Peyer's patch (tissue), 4 donors: Measurements from ENCODE around the gene HEXD. TPM values are rescaled to one million over a fixed set of nuclear protein-coding genes. Genes with fewer than 3 reads are reported as not detected.

Experiments
- DNase-seq, 3 donors: peaks; one replicate each; pipeline ENCODE4 v3.0.0-alpha.2; 2017 to 2019
- H3K27ac ChIP-seq, 4 donors: fragments of 200-600 bp; sonication (generic); one replicate each; pipeline ENCODE4 v1.5.1; 2016 to 2019
- H3K27me3 ChIP-seq, 2 donors: fragments of 200-600 bp; sonication (generic); one replicate each; pipeline ENCODE4 v1.5.1; 2019
- H3K36me3 ChIP-seq, 3 donors: fragments of 200-600 bp; sonication (generic); one replicate each; pipeline ENCODE4 v1.5.1; 2016 to 2019
- H3K4me1 ChIP-seq, 4 donors: fragments of 200-600 bp; sonication (generic); one replicate each; pipeline ENCODE4 v1.5.1; 2016 to 2019
- H3K4me3 ChIP-seq, 4 donors: fragments of 200-600 bp; sonication (generic); 1 replicate in 3 of 4; 2 replicates in 1 of 4; pipeline ENCODE4 v1.5.1; 2016 to 2019; ENCODE audit warnings: mild to moderate bottlenecking in 1 of 4
- H3K9me3 ChIP-seq, 4 donors: fragments of 200-600 bp; sonication (generic); one replicate each; pipeline ENCODE4 v1.5.1; 2016 to 2019; ENCODE audit warnings: mild to moderate bottlenecking in 1 of 4
- CTCF ChIP-seq, 6 experiments: fragments of 450-650 bp in 4 of 6; fragments of 200-600 bp in 2 of 6; sonication (generic) in 1 of 6; IDR thresholded peaks; one replicate each; pipeline ENCODE4 v1.5.1; 2017 to 2019; ENCODE audit warnings: antibody characterized with exemption in 6 of 6, mild to moderate bottlenecking in 3 of 6, moderate library complexity in 1 of 6
- POLR2A ChIP-seq, 2 donors: fragments of 450-650 bp; IDR thresholded peaks; one replicate each; pipeline ENCODE4 v1.5.1; 2017; ENCODE audit warnings: antibody characterized with exemption in 2 of 2, mild to moderate bottlenecking in 2 of 2, moderate library complexity in 2 of 2
- total RNA-seq, 4 donors: library from RNA; depleted of rRNA; stranded (reverse); fragments of >200 nt; gene quantifications; one replicate each; pipeline ENCODE4 v1.1.0, GENCODE V29; 2016

HEXD gene
- total RNA-seq, 4 donors from 2014 or later, result 42.7 to 128 (median 80.5) TPM

- no peak for DNase-seq
- H3K4me3 ChIP-seq, result no peak overlapping the region
- no peak overlapping the region for H3K27ac ChIP-seq
- TF ChIP-seq CTCF (IDR thresholded peaks at IDR 0.05) (no peak), POLR2A (IDR thresholded peaks at IDR 0.05) (no peak)
- peaks cover 0 to 13% (median 0%) of the 10 kb centered on the region in 4 donors for H3K4me1 ChIP-seq
- no peaks in the 10 kb centered on the region for H3K9me3 ChIP-seq
- H3K36me3 ChIP-seq, result no peaks in the 10 kb centered on the region
- H3K27me3 ChIP-seq, result no peaks in the 10 kb centered on the region
Measured at GRCh38 chr17:82382933-82383255, 35.3 kb upstream of the HEXD start.

DNA sequence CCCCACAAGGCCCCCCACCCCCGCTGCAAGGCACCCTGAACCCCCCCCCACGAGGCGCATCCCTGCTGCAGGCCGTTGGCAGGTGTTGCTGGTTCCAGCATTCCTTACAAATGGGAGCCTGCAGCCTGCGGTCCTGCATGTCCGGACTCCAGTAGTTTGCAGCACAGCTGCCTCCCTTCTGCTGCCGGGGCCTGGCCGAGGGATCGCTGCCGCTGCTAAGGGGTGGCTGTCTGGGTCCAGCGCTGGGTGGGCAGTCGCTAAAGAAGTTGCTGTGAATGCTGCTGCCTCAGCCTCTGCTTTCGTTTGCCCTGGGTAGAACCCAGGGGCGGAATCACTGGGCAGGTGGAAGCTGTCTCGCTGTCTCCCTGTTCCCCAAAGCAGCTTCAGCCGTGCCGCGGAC, 34.7 kb upstream of the HEXD start:
- no peak overlapping the region for H3K27ac ChIP-seq
- H3K4me1 ChIP-seq, result peaks cover 0 to 13% (median 0%) of the 10 kb centered on the region in 4 donors
- DNase-seq, result no peak
- TF ChIP-seq POLR2A (IDR thresholded peaks at IDR 0.05) (no peak), CTCF (IDR thresholded peaks at IDR 0.05) (no peak)
- H3K9me3 ChIP-seq, result no peaks in the 10 kb centered on the region
- no peaks in the 10 kb centered on the region for H3K36me3 ChIP-seq
- H3K27me3 ChIP-seq, result no peaks in the 10 kb centered on the region
- no peak overlapping the region for H3K4me3 ChIP-seq

DNA sequence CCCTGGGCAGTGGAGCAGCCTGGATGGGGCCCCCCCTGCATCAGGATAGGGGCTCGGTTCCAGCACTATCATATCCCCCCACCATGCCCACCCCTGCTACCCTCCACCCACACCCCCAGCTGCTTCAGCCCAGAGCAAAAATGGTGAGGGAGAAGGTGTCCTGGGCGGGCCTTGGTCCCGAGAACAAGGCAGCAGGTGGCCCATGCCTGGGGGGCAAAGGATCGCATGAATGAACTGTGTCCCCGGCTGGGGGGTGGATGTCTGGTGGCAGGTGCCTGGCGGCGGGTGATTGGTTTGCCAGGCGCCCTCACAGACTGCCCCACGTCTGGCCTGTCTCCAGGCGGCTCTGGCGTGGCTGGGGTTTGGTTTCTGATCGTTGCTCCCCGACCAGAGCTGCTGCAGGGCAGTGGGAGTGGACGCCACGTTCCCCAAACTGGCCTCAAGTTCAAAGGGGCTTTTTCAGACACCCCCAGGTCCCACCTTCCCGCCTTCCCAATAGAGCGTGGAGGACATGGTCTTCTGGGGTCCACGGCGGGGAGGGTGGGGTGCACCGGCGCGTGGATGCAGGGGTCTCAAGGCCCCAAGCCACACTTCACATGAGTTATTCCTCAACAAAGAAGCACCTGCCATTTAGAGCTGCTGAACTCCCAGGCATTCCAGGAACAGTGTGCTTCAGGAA, 34.0 kb upstream of the HEXD start:
- H3K27me3 ChIP-seq, result no peaks in the 10 kb centered on the region
- H3K4me3 ChIP-seq, result no peak overlapping the region
- TF ChIP-seq CTCF (IDR thresholded peaks at IDR 0.05), result no peak
- no peak for TF ChIP-seq POLR2A (IDR thresholded peaks at IDR 0.05)
- no peaks in the 10 kb centered on the region for H3K36me3 ChIP-seq
- H3K4me1 ChIP-seq, result peaks cover 0 to 13% (median 0%) of the 10 kb centered on the region in 4 donors
- no peak for DNase-seq
- H3K9me3 ChIP-seq, result no peaks in the 10 kb centered on the region
- no peak overlapping the region for H3K27ac ChIP-seq

DNA sequence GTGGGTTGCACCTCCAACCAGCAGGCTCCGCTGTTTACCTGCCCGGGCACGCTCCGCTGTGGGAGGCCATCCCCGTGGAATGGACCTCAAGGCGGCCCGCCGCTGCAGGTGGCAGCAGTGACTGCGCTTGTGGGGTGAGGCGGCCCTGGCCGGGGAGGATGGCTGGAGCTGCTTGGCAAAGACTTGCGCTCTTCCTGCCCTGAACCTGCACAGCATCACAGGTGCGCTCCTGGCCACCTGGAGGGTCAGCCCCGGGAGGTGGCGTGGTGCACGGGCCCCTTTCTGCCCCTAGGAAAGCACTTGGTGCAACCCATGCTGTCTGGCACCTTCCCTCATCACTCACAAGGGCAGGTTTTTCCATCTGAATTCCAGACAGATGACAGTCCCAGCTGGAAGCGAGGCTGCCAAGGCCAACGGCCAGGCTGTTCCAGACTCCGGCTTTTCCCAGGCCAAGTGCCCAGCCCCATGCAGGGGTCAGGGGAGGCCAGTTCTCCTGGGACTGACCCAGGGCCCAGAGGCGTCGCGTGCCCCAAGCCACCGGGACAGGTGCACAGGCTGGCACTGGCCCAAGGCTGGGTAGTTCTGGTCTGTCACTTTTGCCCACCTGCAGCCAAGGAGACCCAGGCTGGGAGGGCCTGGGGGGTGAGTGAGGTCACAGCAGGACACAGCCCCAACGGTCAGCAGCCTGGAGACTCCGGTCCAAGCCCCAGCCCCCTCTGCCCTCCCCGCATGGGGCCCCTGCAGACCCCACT, 33.2 kb upstream of the HEXD start:
- Histone ChIP-seq H3K4me3 (no peak overlapping the region), H3K4me1 (peaks cover 0 to 13% (median 0%) of the 10 kb centered on the region in 4 donors), H3K27me3 (no peaks in the 10 kb centered on the region), H3K36me3 (no peaks in the 10 kb centered on the region), H3K27ac (peak overlapping the region in 1 of 4 donors; percentile 9), H3K9me3 (no peaks in the 10 kb centered on the region)
- no peak for DNase-seq
- TF ChIP-seq POLR2A (IDR thresholded peaks at IDR 0.05) (no peak), CTCF (IDR thresholded peaks at IDR 0.05) (peak in 2 of 6 experiments; percentile 49 to 54)

DNA sequence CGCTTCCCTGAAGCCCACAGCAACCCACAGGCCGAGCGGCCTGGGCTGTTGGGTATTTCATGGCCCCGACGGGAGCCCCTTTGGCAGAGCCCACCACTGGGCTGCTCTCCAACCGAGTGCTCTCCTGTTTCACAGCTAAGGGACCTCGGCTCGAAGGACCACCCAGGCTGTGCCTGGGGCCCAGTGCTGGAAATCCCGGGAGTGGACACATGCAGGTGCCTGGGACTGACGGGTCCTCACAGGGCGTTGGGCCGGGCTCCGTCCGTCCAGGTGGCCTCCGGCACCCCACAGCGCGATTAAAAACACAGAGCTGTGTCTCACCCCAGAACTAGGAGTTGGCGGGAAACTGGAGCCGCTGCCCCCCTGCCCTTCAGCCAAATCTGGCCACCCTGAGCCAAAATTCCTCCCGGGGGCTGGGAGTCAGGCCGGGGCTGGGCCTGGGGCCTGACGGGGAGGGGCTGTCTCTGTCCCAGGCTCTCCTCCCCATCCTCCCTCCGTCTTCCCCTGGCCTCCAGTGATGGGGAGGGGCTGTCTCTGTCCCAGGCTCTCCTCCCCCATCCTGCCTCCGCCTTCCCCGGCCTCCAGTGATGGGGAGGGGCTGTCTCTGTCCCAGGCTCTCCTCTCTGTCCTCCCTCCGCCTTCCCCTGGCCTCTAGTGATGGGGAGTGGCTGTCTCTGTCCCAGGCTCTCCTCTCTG, 32.4 kb upstream of the HEXD start:
- peaks cover 0 to 13% (median 0%) of the 10 kb centered on the region in 4 donors for H3K4me1 ChIP-seq
- no peak for DNase-seq
- TF ChIP-seq CTCF (IDR thresholded peaks at IDR 0.05), result no peak
- TF ChIP-seq POLR2A (IDR thresholded peaks at IDR 0.05), result no peak
- H3K27ac ChIP-seq, result peak overlapping the region in 1 of 4 donors; percentile 9
- H3K36me3 ChIP-seq, result no peaks in the 10 kb centered on the region
- no peak overlapping the region for H3K4me3 ChIP-seq
- H3K9me3 ChIP-seq, result no peaks in the 10 kb centered on the region
- H3K27me3 ChIP-seq, result no peaks in the 10 kb centered on the region
